Suppressor macrophage treated with lipopolysaccharide for 1 hour (primary cell): Measurements from ENCODE around the gene FRMPD2.
"Not testable (repeated sequence)": the region's sequence is repeated elsewhere in the genome, so short reads cannot be mapped to it uniquely, and the experiment has no call there.

ENCODE experiments used
- DNase-seq, 3 donors: peaks; one replicate each; pipeline ENCODE4 v3.0.0-alpha.2; 2020 to 2022

FRMPD2 gene

GRCh38 chr10:48289501-48290238 lies 15.2 kb upstream of the FRMPD2 start:
- DNase-seq, result peak; percentile 62 to 74 (median 73)

- DNase-seq, result no peak
Observed at GRCh38 chr10:48288661-48289060, 14.2 kb upstream of the FRMPD2 start.

GRCh38 chr10:48287417-48288391 lies 13.2 kb upstream of the FRMPD2 start:
- no peak for DNase-seq

- no peak for DNase-seq
Observed at GRCh38 chr10:48286356-48286755, 11.9 kb upstream of the FRMPD2 start.

GRCh38 chr10:48285710-48286109 lies 11.2 kb upstream of the FRMPD2 start:
- no peak for DNase-seq

DNA sequence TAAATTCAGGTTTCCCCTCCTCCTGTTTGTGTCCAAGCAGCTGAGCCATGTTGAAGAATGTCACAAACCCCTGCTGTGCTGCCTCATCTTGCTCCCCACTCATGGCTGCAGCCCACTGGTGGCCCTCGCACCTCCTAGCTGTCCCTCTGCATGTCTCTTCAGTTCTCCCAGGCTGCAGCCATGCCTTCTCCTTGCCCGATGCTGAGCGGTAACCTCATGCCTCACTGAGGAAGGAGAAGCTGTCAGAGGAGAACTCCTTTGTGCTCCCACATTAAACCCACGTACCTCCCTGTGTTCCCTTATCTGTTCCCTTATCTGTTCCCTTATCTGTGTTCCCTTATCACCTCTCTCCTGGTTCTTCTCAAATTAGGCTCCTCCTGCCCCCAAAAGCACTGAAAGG lies 10.3 kb upstream of the FRMPD2 start:
- DNase-seq, result peak in 1 of 3 donors; percentile 36

DNA sequence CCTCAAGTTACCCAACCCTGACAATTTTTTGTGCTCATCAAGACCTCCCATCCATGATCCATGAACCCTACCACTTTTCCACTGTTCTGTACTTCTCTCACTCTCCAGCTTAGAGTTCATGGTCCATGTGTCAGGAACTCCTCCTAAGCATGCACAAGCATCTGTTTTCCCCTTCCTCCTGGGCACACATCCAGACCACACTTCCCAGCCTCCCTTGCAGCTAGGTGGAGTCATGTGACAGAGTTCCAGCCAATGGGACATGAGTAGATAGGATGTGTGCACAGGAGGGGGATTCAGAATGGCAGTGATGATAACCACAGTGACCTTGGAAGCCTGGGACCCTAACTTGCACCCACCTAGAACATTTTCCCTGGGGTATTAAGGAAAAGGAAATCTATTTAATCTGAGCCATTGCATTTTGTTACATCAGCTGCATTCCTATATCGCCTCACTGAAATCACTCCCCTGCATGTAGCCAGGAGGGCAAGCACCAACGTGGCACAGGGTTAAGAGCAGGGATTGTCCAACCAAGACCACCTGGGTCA lies 9.6 kb upstream of the FRMPD2 start:
- DNase-seq, result no peak

GRCh38 chr10:48282829-48283228 lies 8.3 kb upstream of the FRMPD2 start:
- peak; percentile 17 to 28 (median 24) for DNase-seq

- not testable (repeated sequence) for DNase-seq
Observed at GRCh38 chr10:48281697-48282096, 7.2 kb upstream of the FRMPD2 start.

GRCh38 chr10:48279081-48279751 lies 4.7 kb upstream of the FRMPD2 start:
- DNase-seq, result peak; percentile 43 to 52 (median 47)

DNA sequence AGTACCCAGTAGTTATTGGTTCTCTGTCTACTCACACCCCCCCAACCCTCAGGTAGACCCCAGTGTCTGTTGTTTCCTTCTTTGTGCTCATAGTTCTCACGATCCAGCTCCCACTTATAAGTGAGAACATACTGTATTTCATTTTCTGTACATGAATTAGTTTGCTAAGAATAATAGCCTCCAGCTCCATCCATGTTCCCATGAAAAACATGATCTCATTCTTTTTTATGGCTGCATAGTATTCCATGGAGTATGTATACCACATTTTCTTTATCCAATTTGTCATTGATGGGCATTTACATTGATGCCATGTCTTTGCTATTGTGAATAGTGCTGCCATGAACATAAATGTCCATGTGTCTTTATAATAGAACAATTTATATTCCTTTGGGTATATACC lies 2.6 kb upstream of the FRMPD2 start:
- no peak for DNase-seq

GRCh38 chr10:48273741-48274140 lies 755 bp downstream of the FRMPD2 start:
- no peak for DNase-seq

DNA sequence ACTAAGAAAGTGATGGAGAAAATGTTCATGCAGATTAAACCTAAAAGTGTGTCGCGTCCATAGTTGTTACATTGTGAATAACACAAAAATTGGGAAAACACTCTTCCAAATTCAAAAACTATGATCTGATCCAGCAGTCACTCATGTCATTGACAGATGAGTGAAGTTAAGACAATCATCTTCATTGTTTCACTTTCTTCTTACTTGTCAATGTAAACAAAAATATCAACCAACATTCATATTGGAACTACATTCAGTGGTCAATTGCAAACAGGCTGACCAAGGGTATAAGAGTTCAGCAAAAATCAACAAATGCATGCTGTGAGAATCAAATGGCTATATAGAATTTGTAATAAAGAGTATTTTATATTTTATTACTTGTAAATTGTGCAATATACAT lies 1.8 kb downstream of the FRMPD2 start:
- no peak for DNase-seq

DNA sequence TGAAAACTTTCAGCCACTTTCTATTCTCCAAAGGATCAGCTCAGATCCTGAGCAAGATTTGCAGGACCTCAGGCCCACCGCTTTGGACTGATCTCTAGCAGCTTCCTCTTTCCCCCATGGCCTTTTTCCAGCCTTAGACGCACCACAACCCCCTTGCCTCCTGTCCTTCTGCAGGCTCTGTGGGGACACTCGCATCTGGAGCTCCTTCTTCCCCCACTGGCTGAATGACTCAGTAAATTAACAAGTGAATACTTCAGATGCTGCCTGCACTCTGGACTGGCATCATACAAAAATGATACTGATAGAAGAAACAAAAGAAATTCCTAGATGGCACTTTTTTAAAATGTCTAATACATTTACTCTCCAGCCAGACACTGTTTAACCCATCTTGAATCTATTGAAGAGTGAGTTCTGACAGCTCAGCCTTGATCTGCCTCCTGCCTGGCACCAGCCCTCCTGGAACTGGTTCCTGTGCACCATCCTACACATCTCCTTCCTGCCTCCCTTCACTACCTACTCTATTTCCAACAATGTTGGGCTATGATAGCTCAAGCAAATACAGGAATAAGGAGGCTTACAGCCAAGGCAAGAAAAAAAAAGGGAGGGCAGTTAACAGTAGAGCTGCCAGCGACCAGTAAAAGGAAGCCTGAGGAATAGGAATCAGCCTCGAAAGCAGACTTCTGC lies 3.3 kb downstream of the FRMPD2 start:
- DNase-seq, result peak in 1 of 3 donors; percentile 17

DNA sequence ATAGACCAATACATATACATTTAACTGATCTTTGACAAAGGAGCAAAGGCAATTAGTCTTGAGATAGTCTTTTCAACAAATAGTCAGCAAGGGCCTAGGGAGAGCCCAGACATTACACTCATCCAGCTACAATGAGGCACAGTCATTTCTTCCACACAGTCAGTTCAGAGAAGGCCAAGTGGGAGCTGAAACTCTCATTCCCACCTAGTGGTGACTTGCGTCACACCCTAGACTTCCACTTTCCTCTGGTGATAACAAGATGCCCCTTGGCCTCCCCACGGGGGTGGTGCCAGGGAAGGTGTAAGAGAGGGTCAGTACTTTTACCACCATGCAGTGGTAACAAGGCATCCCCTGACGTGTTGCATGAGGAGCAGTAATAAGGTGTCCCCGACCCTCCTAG lies 8.0 kb downstream of the FRMPD2 start:
- DNase-seq, result no peak

GRCh38 chr10:48258105-48258504 lies 16.4 kb downstream of the FRMPD2 start:
- DNase-seq, result no peak

DNA sequence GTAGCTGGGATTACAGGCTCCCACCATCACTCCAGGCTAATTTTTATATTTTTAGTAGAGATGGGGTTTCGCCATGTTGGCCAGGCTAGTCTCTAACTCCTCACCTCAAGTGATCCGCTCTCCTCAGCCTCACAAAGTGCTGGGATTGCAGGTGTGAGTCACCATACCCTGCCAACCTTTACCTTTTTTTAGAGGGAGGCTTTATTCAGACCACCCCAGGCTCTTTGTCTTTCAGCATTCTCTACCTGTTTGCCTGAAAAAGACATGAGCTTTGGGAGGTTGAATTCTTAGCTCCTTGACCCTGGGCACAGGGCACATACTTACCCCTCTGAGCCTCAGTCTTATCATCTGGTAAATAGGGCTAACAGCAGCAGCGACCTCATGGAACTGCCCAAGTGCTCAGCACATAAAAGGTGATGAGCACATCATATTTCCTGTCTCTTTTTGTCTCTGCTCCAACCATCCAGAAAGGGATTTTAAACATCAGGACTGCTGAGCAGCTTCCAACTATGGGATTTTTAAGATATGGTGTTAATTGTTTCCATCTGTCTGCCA lies 17.0 kb downstream of the FRMPD2 start:
- DNase-seq, result no peak

DNA sequence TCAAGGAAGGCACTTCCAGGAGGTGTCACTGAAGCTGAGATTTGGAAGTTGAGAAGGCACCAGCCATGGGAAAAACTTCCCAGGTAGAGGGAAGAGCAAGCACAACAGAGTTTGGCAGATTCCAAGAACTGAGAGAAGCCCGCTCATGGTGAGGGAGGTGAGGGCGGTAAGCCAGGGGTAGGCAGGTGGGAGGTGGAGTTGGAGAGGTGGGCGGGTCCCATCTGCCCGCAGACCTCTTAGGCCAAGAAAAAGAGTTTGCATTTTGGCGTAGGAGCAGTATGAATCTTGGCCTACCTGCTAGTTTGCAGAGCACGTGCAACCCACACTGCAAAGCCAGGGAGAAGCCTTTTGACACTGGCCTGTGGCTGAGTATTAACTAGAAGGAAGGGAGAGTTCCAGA lies 18.8 kb downstream of the FRMPD2 start:
- no peak for DNase-seq

DNA sequence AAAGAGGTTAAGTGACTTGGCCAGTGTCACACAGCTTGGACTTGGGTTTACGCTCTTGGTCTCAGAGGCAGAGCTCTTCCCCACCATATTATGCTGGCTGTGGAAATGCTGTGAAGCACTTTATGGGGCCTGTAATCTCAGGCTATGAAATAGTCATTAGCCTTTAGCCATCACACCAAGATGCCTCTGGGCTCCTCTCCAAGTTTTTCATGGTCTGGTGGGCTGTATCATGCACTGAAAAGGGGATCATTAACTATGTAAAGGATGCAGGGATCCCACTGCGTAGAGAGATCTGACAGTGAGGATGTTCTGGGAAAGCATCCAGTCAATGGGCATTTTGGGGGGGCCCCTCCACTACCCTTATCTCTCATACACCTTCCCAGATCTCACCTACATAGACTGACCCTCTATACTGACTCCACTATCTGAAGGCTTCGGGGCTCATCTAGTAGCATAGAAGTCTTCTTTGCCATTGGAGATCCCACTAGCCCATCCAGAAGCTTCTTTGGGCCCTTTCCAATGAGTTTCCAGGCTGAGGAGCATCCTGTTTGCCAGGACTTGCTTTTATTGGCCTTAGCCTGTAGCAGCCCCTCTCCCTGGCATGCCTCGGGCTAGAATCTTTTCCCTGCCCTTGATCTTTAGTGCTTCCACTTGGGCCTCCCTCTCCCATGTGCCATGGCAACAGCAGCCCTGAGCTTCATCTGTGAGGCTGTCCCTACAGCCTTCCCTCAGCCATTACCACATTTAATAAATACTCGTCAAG lies 19.6 kb downstream of the FRMPD2 start:
- no peak for DNase-seq

DNA sequence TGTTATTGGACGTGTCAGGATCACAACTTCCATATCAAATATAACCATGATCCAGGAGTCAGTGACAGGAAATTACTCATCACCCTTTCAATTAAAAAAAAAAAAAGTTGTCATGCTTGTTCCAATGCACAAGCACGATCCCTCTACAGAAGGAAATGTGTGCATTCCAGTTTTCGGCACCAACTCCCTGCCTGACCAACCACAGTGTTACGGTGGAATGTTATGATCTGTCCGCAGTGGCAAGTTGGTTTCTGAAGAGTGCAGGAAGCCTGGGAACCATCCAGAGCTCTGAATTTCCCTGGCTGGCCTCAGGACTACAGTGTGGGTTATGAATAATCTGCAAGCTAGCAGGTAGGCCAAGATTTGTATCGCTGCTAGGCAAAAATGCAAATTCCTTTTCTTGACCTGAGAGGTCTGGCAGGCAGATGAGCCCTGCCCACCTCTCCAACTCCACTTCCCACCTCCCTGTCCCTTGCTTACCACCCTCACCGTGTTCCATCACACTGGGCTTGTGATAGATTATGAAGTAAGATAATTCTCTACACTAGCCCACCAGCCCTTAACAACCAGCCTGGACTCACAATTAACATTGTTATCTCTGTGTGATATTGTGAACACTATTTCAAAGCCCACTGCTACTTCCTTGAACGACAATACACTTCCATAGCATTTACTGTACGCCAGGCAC lies 20.4 kb downstream of the FRMPD2 start:
- DNase-seq, result no peak

DNA sequence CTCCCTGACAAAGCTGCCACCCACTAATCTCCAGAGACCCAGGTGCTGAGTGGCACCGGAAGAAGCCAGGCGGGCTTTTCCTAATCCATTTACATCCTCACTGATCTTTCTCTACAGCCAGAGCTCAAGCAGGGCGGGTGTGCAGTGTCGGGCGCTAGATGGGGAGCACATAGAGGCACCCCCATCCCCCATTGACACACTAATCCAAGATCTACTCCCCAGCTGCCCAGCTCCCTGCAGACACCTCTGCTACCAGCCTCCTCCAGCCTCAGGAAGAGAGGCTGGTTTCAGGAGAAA lies 22.2 kb downstream of the FRMPD2 start:
- no peak for DNase-seq
